Activated CD4-positive, CD25-positive, alpha-beta regulatory T cell treated with anti-CD3 and anti-CD28 coated beads, Interleukin-2, amount 50 U/mL, for 72 hours (primary cell): ENCODE measurements around the gene POLR3E.

Experiments used
- DNase-seq: peaks from one replicate; pipeline ENCODE4 v3.0.0; 2021

Gene POLR3E, protein sequence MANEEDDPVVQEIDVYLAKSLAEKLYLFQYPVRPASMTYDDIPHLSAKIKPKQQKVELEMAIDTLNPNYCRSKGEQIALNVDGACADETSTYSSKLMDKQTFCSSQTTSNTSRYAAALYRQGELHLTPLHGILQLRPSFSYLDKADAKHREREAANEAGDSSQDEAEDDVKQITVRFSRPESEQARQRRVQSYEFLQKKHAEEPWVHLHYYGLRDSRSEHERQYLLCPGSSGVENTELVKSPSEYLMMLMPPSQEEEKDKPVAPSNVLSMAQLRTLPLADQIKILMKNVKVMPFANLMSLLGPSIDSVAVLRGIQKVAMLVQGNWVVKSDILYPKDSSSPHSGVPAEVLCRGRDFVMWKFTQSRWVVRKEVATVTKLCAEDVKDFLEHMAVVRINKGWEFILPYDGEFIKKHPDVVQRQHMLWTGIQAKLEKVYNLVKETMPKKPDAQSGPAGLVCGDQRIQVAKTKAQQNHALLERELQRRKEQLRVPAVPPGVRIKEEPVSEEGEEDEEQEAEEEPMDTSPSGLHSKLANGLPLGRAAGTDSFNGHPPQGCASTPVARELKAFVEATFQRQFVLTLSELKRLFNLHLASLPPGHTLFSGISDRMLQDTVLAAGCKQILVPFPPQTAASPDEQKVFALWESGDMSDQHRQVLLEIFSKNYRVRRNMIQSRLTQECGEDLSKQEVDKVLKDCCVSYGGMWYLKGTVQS

DNA sequence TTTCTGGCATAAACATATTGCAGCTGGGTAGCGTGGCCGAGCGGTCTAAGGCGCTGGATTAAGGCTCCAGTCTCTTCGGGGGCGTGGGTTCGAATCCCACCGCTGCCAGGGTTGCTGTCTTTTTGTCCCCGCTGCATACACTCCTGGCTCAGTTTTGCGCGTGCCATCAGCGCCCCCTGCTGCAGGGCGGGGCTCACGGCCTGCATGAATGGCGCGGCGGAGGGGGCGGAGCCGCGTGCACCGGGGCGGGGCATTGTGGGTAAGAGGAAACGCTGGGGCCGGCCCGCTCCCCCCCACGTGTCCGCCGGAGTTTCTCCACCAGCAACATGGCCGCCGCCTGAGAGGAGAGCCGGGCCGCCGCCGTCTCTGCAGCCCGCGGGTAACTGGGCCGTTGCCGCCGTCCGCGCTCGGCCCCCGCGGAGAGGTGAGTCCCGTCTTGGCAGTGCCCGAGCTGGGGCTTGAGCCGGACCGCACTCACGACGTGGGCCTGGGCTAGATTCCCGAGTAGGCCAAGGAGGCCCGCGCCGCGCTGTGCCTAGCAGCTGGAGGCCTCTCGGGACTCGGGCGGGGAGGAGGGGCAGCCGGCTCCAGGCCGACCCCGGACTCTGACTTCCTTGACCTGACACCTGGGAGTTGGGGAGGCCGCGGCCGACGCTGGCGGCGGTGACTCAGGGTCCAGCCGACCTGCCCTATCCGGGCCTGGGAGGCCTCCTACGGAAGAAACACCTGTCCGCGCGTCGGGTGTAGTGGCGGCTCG, at the start of gene POLR3E:
TSS of gene POLR3E (plus strand) at position 296 of the 757 bp plus-strand sequence. CDS start 5,560 bp downstream, outside the sequence.
- peak; percentile 100 for DNase-seq

DNA sequence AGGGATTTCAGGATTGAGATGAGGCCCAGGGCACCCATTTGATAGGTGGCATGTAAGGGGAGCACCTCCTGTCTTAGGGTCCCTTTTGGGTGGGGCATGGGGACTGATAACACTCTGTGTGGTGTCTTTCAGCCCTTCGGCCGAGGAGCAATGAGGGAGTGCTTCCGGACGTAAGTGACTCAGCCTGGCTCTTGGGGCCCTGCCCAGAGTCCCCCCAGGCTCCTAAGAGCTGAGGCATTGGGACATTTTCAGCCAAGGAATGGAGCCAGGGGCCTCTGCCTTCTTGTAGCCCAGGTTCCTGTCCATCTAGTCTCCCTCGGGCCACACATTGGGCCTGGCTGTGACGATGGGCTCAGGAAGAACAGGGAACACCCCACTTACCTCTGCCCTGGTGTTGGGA, 46.7 kb upstream of the POLR3E start:
- DNase-seq, result no peak

DNA sequence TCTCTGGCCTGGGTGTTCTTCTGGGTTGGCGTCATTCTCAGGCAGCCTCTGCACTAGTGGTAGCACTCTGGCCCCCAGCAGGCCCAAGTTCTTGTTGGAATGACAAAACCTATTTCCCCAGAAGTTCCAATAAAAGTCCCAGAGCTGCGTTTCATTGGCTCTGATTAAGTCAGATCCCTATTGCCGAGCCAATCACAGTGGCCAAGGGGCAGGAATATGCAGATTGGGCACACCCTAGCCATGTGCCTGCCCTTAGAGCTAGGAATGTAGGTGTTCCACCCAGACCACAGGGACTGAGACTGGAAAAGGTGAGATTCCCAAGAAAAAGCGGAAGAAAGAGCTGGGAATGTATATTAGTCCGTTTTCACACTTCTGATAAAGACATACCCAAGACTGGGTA, 44.9 kb upstream of the POLR3E start:
- DNase-seq, result no peak

DNA sequence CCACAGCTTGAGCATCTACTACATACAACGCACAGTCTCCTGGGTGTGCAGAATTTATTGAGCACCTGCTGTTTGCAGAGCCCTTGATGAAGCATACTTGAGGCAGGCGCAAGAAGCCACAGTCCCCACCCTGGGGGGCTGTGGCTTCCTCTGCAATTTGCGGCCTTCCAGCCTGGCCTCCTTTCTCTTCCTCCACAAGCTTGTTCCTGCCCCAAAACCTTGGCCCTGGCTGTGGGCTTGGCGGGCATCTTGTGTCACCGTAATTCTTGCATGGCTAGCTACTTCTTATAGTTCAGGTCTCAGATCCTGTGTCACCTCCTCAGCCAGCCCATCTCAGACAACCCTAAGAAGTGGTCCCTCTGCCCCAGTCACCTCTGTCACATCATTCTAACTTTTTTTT, 43.9 kb upstream of the POLR3E start:
- DNase-seq, result no peak

DNA sequence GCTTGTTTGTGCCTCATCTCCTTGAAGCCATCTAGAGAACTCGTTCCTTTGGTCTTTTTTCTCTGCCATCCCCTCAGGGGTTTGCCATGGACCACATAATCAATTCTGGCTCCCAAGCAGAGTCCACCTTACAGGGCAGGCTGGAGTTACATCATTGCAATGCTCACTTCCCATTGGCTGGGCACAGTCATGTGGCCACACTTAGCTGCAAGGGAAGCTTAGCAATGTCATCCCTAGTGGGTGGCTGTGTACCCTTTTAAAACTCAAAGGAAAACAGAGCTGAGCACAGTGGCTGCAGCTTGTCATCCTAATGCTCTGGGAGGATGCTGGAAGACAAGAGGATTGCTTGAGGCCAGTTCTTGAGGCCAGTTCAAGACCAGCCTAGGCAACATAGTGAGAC, 41.9 kb upstream of the POLR3E start:
- no peak for DNase-seq

DNA sequence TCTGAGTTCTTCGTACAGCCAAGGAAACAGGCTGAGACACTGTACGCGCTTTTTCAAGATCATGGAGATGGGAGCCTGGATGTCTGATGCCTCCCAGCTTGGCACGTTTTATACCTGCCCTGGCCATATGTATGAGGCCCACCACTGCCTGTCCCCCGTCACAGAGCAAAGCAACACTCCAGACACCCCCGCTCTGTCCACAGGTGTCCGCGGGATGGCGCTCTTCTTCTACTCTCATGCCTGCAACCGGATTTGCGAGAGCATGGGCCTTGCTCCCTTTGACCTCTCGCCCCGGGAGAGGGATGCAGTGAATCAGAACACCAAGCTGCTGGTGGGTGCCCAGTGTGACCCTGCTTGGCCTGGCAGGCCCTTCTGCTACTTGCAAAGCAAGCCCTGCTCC, 39.8 kb upstream of the POLR3E start:
- no peak for DNase-seq

DNA sequence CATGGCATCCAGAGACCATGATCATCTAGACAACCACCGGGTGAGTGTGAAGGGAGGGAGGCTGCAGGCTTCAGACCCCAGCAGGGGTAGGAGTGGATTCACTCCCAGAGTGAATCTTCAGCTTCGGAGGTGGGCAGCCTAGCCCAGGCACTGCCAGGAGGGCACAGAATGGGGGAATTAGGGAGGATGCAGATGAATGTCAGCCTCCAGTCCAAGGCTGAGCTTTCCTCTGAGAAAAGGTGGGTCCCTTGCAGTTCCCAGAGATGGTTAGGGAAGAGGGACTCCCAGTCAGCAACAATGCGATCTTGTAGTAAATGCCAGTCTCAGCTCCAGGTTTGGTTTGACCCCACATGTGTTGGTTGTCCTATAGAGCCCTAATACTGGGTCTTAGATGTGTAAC, 36.7 kb upstream of the POLR3E start:
- no peak for DNase-seq

DNA sequence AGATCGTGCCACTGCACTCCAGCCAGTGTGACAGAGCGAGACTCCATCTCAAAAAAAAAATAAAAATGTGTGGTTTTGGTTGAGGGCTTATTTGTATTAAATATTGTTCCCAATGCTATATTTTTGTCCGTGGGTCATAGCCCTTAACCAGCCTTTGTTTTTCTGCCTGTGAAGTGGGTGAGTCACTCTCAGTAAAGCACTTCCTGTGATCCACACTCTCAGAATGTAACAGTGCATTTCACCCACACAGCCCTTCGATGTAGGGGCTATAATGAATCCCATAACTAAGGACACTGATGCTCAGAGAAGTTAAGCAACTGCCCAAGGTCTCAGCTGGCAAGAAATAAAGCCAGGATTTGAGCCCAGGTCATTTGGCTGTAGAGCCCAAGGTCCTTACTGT, 34.7 kb upstream of the POLR3E start:
- DNase-seq, result no peak

DNA sequence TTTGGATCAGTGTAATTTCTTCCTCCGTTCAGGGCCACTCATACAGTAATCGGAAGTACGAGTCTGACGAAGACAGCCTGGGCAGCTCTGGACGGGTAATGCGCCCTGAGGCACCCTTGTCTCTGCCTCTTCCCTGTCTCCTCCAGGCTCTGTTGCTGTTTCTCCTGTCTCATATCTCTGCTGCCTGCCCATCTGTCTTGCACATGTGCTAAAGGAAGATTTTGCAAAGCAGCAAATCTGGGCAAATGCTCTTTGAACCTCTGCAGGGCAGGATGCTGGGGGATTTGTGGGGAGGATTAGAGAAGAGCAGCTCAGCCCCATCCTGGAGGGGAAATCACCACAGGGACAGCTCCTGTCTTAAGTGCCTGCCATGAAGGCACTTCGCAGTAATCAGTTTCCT, 32.4 kb upstream of the POLR3E start:
- no peak for DNase-seq

DNA sequence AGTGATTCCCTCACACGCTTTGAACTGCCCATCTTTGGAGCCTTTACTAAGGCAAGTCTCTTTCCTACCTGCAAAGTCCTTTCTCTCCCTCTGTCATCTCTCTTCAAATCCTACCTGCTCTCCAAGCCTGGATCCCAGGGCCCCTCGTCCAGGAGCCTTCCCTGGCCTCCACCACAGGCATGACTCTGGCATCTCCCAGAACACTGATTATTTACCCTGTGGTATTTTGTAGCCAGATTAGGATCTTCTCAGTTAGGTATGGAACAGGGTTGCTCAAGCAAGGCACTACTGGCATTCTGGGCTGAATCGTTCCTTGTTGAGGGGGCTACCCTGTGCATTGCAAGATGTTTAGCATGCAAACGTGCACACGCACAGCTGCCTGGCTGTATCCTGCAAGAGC, 31.9 kb upstream of the POLR3E start:
- DNase-seq, result no peak

DNA sequence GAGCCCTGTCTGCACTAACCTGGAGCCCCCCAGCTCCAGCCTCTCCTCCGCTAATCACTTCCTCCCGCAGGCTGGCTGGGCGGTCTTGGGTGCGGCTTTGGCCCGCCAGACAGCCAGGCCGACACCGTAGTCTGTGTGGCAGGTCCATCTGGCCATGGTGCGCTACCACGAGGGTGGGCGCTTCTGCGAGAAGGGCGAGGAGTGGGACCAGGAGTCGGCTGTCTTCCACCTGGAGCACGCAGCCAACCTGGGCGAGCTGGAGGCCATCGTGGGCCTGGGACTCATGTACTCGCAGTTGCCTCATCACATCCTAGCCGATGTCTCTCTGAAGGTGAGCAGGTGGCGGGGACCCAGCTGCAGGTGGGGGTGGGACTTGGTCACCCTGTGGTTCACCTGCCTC, 30.7 kb upstream of the POLR3E start:
- no peak for DNase-seq

DNA sequence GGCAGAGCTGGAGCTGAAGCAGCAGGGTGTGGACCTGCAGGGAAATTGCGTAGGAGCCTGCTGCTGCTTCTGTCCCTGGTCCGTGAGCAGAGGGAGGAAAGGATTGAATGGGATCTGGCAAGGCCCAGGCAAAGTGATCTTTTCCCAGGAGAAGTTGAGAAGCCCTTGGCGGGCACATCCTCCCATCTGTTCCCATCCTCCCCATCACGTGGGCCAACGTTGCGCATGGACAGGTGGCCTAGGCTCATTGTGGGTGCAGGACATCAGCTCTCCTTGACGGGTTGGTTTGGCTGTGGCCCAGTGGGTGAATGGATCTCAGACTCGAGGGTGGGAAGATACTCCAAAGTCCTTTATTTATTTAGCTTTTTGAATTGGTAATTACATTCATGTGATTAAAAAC, 29.4 kb upstream of the POLR3E start:
- DNase-seq, result no peak

DNA sequence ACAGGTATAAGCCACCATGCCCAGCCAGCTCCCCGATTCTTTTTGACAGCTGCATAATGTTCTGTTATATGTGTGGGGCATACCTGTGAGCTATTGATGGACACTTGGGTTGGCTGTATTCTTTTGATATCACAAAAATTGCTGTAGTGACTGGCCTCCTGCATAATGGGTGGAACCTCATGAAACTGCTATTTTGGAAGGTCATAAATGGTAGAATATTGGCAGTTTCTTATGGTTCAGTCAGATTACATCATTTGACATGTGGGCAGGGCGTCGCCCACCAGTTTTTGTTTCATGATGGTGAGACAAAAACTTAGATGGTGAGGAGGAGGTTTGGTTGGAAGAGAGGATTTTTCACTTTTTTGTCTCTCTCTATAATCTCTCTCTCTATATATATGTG, 26.7 kb upstream of the POLR3E start:
- DNase-seq, result no peak

DNA sequence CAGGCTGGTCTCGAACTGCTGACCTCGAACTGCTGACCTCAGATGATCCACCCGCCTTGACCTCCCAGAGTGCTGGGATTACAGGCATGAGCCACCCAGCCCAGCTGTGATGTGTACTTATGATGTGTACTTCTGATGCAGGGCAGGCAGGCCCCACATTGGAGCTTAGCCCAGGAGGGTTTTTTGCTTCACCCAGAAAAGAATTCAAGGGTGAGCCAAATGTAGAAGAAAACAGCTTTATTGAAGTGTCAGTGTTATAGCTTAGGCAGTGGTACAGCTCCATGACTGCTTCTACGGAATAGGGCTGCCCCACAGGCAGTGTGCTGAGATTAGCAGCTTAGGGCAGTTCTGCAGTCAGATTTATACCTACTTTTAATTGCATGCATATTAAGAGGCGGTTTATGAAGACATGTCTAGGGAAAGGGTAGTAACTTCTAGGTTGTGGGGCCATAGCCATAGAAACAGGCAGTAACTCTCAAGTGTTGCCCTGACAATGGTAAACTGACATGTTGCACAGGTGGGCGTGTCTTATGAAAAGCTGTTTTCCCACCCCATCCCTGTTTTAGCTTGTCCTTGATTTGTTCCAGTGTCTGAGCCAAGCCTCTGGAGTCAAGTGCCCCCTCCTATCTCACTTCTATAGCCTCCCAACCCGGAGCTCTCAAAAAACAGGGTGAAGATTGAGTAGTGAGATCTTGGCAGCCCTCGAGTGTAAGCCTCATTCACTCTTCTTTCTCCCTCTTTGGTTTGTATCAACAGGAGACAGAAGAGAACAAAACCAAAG, 24.1 kb upstream of the POLR3E start:
- DNase-seq, result no peak

DNA sequence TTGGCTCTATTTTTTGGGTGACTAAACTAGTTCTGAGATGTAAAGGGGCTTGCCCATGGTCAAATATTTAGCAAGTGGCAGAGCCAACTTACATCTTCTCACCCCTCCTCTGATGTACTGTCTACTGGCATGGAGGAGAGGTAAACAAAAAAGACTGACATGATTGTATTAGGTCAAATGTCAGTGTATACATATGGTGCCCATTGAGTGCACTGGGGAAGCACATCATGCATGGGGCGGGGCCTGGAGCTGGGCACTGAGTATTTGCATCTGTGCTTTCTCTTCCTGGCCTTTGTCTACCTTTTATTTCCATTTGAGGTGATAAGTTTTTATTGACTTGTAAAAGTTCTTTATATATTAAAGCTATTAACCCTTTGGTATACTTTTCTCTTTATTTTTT, 22.3 kb upstream of the POLR3E start:
- no peak for DNase-seq

DNA sequence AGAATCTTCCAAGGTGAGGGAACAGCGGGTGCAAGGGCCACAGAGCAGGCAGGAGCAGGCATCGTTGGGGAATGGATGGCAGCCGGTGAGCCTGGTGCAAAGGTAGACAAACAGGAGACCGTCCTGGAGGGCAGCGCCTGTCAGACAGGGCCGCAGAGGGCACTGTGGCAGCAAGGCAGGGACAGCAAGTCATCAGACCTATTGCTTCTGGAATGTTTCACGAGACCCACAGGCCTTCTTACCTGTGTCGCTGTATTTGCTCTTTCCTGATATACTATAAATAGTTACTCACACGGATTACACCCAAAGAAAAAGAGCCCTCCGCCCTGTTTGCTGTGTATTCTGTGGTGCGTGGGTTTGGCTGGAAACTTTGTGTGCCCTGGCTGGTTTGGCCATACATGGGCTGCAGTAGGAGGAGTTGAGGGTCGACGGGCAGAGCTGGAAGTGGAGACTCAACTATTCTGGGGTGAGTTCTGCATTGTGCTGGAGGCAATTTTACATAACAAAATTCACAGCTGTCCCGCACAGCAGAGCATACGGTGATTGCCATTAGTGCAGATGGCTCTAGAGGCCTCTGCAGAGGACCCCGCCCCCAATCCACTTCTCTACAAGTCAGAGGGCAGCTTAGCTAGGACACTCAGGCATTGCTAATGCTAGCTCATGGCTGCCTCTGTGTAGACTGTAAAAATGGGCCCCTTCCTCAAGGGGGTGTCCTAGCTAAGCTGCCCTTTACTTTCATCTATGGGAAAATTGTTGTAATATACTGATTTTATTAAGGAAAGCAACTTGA, 18.6 kb upstream of the POLR3E start:
- DNase-seq, result no peak

DNA sequence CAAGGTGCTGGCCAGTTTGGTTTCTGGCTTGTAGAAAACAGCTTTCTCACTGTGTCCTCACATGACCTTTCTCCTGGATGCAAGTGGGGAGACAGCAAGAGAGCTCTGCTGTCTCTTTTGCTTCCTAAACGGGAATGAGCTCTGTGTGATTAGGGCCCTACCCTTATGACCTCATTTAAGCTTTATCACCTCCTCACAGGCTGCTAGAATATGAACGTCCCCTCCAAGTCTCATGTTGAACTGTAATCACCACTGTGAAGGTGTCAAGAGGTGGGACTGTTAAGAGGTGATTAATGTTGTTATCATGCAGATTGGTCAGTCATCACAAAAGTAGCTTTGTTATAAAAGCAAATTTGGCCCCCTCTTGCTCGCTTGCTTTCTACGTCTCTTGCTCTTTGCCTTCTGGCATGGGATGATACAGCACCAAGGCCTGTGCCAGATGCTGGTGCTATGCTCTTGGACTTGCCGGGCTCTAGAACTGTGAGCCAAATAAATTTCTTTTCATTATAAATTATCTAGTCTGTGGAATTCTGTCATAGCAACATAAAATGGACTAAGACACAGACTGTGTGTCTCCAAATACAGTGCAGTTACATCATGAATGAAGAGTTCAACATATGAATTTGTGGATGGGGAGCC, 14.8 kb upstream of the POLR3E start:
- no peak for DNase-seq

DNA sequence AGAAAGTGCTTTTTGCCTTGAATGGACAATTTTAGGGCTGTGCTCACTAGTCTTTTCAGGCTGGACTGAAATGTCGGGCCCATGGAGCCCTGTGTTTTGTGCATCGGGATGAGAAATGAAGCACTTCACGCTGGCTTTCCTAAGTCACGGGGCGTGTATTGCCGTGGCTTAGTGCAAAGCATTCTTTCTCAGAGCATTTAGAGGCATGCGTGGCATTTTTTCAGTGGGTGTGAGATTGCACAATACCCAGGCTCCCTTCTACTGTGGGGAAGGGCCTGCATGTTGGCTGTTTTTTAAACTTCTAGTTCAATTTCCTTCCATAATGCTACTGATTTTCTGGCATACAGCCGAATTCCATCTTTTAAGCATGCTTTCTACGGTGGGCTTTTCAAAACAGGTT, 12.6 kb upstream of the POLR3E start:
- no peak for DNase-seq

DNA sequence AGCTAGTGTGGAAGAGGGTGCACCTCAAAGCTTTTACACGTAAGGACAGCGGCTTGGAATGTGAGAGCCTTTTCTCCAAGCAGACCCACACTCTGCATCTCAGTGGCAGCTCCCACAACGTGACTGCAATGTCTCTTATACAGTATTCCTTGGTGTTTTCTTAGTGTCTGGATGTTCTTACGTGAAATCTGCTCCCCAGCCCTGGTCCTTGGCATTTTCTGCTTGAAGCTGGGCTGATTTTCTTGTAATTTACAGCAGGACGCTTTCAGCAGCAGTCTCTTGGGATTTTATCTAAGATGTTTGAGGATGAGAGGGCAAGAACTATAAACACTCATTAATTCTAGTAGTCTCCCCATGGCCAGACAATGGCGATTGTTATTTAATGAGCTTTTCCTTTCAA, 12.1 kb upstream of the POLR3E start:
- DNase-seq, result no peak

DNA sequence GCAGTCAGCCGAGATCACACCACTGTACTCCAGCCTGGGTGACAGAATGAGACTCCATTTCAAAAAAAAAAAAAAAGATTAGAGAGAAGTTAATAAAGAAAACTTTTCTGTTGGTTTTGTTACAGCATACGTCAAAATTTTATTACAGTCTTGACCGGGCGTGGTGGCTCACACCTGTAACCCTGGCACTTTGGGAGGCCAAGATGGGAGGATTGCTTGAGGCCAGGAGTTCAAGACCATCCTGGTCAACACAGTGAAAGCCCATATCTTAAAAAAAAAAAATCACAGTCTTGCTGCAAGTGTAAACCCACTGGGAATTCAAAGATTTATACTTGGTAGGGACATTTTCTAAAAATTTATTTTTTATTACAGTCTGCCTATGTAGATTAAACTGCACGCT, 6.2 kb upstream of the POLR3E start:
- DNase-seq, result no peak

DNA sequence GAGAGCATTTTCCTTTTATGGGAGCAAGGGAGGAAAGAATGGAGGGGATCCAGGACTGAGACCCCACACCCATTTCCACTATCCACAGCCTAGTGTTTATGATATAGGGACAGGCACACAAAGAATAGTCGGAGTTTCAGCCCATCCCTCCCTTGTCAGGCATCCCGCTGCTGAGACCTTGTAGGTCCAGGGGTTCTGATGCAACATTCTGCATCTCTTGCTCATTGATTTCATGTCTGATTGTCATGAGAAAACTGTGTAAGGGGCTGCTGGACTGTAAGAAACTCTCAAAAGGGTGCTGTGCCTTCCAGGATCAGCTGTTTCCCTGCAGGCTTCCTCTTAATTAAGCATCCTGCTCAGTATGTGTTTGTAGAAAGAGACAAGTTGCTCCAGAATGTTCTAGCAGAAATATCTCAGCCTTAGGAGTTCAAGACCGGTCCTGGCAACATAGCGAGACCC, 5.3 kb upstream of the POLR3E start:
- no peak for DNase-seq

DNA sequence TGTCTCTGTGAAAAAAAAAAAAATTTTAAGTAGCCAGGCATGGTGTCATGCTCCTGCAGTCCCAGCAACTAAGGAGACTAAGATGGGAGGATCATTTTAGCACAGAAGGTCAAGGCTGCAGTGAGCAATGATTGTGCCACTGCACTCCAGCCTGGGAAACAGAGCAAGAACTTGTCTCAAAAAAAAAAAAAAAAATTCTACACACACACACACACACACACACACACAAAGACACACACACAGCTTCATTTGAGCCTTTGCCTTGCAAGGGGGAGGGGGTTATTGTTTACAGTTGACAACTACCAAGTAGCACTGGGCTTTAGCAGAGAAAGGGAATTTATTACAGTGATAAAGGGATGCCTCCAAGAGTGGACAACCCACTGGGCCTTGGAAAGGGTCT, 4.9 kb upstream of the POLR3E start:
- no peak for DNase-seq
